Measurements from ENCODE around the gene ACBD5.

DNA sequence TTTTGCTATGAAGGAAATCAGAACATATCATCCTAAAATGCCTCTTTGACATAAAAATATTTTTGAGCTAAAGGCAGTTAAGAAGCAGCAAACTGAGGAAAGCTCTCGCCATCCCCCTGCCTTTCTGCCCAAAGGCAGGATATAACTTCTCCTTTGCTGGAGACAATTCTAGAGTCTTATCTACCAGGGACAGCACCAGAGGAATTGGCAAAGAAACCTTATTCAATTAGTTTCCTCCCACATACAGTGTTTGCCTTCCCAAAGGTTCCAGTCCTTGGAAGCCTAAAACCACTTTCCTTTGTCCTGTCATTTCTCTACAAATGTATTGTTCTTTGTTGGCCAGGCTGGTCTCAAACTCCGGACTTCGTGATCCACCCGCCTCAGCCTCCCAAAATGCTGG, 51.7 kb downstream of the ACBD5 start:
- TF ChIP-seq, protein P1, sequence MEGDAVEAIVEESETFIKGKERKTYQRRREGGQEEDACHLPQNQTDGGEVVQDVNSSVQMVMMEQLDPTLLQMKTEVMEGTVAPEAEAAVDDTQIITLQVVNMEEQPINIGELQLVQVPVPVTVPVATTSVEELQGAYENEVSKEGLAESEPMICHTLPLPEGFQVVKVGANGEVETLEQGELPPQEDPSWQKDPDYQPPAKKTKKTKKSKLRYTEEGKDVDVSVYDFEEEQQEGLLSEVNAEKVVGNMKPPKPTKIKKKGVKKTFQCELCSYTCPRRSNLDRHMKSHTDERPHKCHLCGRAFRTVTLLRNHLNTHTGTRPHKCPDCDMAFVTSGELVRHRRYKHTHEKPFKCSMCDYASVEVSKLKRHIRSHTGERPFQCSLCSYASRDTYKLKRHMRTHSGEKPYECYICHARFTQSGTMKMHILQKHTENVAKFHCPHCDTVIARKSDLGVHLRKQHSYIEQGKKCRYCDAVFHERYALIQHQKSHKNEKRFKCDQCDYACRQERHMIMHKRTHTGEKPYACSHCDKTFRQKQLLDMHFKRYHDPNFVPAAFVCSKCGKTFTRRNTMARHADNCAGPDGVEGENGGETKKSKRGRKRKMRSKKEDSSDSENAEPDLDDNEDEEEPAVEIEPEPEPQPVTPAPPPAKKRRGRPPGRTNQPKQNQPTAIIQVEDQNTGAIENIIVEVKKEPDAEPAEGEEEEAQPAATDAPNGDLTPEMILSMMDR (conservative IDR thresholded peaks at IDR 0.05; ENCODE audit: low read depth, low read length), result no peak
- TF ChIP-seq EZH2 (IDR thresholded peaks at IDR 0.05; ENCODE audit: borderline replicate concordance, low read depth, low read length, poor library complexity, severe bottlenecking), result no peak
